MM.1S (cell line): Measurements from ENCODE around the gene SOX13.

Experiments
- EZH2 ChIP-seq: fragments of 300-600 bp; sonication (generic); optimal IDR thresholded peaks from 2 replicates; pipeline ENCODE3; 2017; ENCODE audit warnings: low read depth, mild to moderate bottlenecking, antibody characterized with exemption, low read length, mixed read lengths
- EZH2phosphoT487 ChIP-seq: fragments of 300-600 bp; sonication (generic); IDR thresholded peaks from 2 replicates; pipeline ENCODE4 v1.6.1; 2018; ENCODE audit warnings: antibody characterized with exemption, low read length
- TF ChIP-seq, protein P1 (sequence below): fragments of 300-600 bp; sonication (generic); IDR thresholded peaks from 2 replicates; pipeline ENCODE4 v1.5.1; 2016; ENCODE audit warnings: antibody characterized with exemption, low read length, mixed read lengths

DNA sequence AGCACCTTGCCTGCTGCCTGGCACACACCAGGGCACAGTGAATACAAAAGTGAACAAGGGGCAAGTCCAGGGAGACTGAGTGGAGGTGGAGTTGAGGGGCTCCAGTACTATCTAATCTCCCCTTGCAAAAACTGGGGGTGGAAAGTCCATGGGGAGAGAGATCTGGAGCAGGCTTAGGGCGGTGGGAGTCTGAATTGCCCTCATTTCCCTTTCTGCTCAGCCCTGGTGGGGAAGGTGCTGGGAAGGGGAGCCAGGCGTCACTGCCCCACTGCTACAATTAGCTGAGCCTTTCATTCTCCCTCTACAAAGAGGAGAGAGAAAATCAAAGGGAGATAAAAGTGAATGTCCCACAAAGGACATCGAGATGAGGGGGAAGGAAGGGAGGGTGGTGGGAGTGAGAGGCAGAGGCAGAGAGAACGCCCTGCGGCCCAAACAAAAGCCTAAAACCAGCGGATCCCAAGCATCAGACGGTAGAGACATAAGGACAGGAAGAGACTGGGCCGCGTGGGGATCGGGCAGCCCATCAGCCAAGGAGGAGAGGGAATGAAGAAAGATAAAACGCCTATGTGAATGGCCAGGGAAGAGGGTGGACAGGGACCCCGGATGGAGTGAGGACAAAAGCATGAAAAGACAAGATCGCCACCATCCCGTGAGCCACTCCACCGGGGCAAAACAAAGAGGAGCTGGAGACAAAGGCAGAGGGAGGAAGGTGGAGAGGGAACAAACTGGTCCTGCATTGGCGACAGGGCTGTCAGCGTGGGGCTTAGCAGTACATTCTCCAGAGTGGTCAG lies 46.8 kb upstream of the SOX13 start:
- no peak for TF ChIP-seq EZH2phosphoT487
- TF ChIP-seq, protein P1, sequence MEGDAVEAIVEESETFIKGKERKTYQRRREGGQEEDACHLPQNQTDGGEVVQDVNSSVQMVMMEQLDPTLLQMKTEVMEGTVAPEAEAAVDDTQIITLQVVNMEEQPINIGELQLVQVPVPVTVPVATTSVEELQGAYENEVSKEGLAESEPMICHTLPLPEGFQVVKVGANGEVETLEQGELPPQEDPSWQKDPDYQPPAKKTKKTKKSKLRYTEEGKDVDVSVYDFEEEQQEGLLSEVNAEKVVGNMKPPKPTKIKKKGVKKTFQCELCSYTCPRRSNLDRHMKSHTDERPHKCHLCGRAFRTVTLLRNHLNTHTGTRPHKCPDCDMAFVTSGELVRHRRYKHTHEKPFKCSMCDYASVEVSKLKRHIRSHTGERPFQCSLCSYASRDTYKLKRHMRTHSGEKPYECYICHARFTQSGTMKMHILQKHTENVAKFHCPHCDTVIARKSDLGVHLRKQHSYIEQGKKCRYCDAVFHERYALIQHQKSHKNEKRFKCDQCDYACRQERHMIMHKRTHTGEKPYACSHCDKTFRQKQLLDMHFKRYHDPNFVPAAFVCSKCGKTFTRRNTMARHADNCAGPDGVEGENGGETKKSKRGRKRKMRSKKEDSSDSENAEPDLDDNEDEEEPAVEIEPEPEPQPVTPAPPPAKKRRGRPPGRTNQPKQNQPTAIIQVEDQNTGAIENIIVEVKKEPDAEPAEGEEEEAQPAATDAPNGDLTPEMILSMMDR, result no peak
- TF ChIP-seq EZH2, result no peak
